ENCODE results near the gene L3MBTL1. TPM values are rescaled to one million over a fixed set of nuclear protein-coding genes. Genes with fewer than 3 reads are reported as not detected.

L3MBTL1 gene
- total RNA-seq, 1 experiment from 2014 or later, result 21.6 TPM

GRCh38 chr20:43572891-43573290, 65.4 kb downstream of the L3MBTL1 start (continued):
- TF ChIP-seq REST (IDR thresholded peaks at IDR 0.05; ENCODE audit: low read depth) (no peak), EZH2 (IDR thresholded peaks at IDR 0.05) (no peak), CEBPB (IDR thresholded peaks at IDR 0.05; ENCODE audit: low read depth) (no peak)

- H4K20me1 ChIP-seq (ENCODE audit: insufficient read depth), result no peaks in the 10 kb centered on the region
- no peak overlapping the region for H3K9ac ChIP-seq (ENCODE audit: low read length)
- no peak overlapping the region for H2AFZ ChIP-seq (ENCODE audit: low read depth, low read length, poor library complexity, severe bottlenecking)
- H3K9me2 ChIP-seq (ENCODE audit: insufficient read depth), result no peaks in the 10 kb centered on the region
- RAD21 ChIA-PET (ENCODE audit: low non-redundant PET in 1 of 2, low total read pairs in 2 of 2, uncharacterized antibody in 2 of 2, unreplicated experiment in 2 of 2), result no interaction called here
- no peak for ATAC-seq
- intact Hi-C loops (cut with micrococcal nuclease), result no loop called here
- no peak overlapping the region for H3K27ac ChIP-seq (ENCODE audit: low read depth, low read length)
- POLR2A ChIA-PET, result no interaction called here
- H3K4me3 ChIP-seq (replicated peaks in 1 of 2; ENCODE audit: low read depth in 1 of 2, low read length in 2 of 2), result no peak overlapping the region
- CTCF ChIA-PET, result no interaction called here
- H3K4me2 ChIP-seq (ENCODE audit: low read length), result no peak overlapping the region
- TF ChIP-seq ZNF274 (IDR thresholded peaks at IDR 0.05; ENCODE audit: low read depth, low read length), result no peak
- TF ChIP-seq ZFX (IDR thresholded peaks at IDR 0.05), result no peak
- H3K27me3 ChIP-seq (ENCODE audit: insufficient read depth, low read length), result no peaks in the 10 kb centered on the region
- no TSS peak for BruUV-seq (replicated peaks)
- DNase-seq (ENCODE audit: low read depth, low spot score), result no peak
- H3K9me3 ChIP-seq (ENCODE audit: control insufficient read depth in 1 of 2, insufficient read depth in 1 of 2, low read depth in 1 of 2, low read length in 2 of 2), result no peaks in the 10 kb centered on the region
- H3K36me3 ChIP-seq (ENCODE audit: control insufficient read depth in 1 of 2, insufficient read depth in 2 of 2, low read length in 2 of 2), result no peaks in the 10 kb centered on the region
- H3K79me2 ChIP-seq (ENCODE audit: insufficient read depth, low read length), result no peaks in the 10 kb centered on the region
- no peaks in the 10 kb centered on the region for H3K4me1 ChIP-seq (ENCODE audit: control insufficient read depth in 1 of 2, insufficient read depth in 2 of 2, low read length in 2 of 2)
Measured at GRCh38 chr20:43576108-43576507, 68.6 kb downstream of the L3MBTL1 start.

Measured in HCT116 (cell line).